Adrenal gland (tissue), 12 donors: Measurements from ENCODE around the gene TTLL5. TPM values are rescaled to one million over a fixed set of nuclear protein-coding genes. Genes with fewer than 3 reads are reported as not detected.

Experiments used
- DNase-seq, 7 donors: peaks; one replicate each; pipeline ENCODE4 v3.0.0-alpha.2; 2019 to 2020
- H3K27ac ChIP-seq, 5 donors: fragments of 200-600 bp; sonication (generic) in 4 of 5; 1 replicate in 3 of 5; 2 replicates in 2 of 5; pipeline versions ENCODE4 v1.5.1 to v1.8.0; 2016 to 2020; ENCODE audit warnings: mild to moderate bottlenecking in 1 of 5
- H3K27me3 ChIP-seq: fragments of 200-600 bp; 2 replicates; pipeline ENCODE4 v1.8.0; 2021
- H3K36me3 ChIP-seq, 2 donors: fragments of 200-600 bp; replicated peaks in 1 of 2; 1 replicate in 1 of 2; 2 replicates in 1 of 2; pipeline versions ENCODE4 v1.5.1 to v1.8.0; 2018 to 2022
- H3K4me1 ChIP-seq, 2 donors: fragments of 200-600 bp; replicated peaks in 1 of 2; 1 replicate in 1 of 2; 2 replicates in 1 of 2; pipeline versions ENCODE4 v1.5.1 to v1.8.0; 2018 to 2021
- H3K4me3 ChIP-seq, 4 donors: fragments of 200-600 bp; sonication (generic) in 3 of 4; one replicate each; pipeline ENCODE4 v1.5.1; 2016 to 2018
- H3K9me3 ChIP-seq, 3 donors: fragments of 200-600 bp; sonication (generic) in 1 of 3; replicated peaks in 1 of 3; 1 replicate in 2 of 3; 2 replicates in 1 of 3; pipeline versions ENCODE4 v1.5.1 to v1.8.0; 2016 to 2021
- CTCF ChIP-seq, 6 experiments: fragments of 450-650 bp in 4 of 6; fragments of 200-600 bp in 2 of 6; sonication (generic) in 1 of 6; IDR thresholded peaks; 1 replicate in 5 of 6; 2 replicates in 1 of 6; pipeline versions ENCODE4 v1.5.1 to v1.8.0; 2016 to 2021; ENCODE audit warnings: antibody characterized with exemption in 6 of 6, mild to moderate bottlenecking in 2 of 6, moderate library complexity in 1 of 6
- POLR2A ChIP-seq, 2 donors: fragments of 450-650 bp; IDR thresholded peaks; one replicate each; pipeline ENCODE4 v1.6.1; 2017; ENCODE audit warnings: antibody characterized with exemption in 2 of 2, mild to moderate bottlenecking in 2 of 2, moderate library complexity in 1 of 2
- WGBS, 4 donors: extraction: QIAGEN DNeasy Blood & Tissue Kit in 2 of 4; methylation state at CpG; one replicate each; pipeline versions ENCODE4 v1.1.5 to v1.1.7; 2013 to 2017; 5-methylcytosine and 5-hydroxymethylcytosine counted together
- intact Hi-C, 2 donors: fragments of 100-400 bp; cut with DNase I; formaldehyde crosslinking; loops; one replicate each; pipeline versions ENCODE4 v1.14.1 to v1.15.0; 2022 to 2023
- polyA plus RNA-seq, 3 donors: library from polyadenylated mRNA; stranded (reverse); fragments of 200-250 nt in 2 of 3; fragments of 350-450 nt in 1 of 3; fragmentation: Illumina TruSeq in 1 of 3; extraction: RNeasy Lipid Tissue Mini Kit (QIAGEN cat#74804) in 1 of 3; gene quantifications; one replicate each; pipeline ENCODE4 v1.2.3, GENCODE V29; 2013 to 2014
- total RNA-seq, 9 donors: library from RNA; depleted of rRNA in 4 of 9; stranded (reverse); fragments of >200 nt in 4 of 9; fragments of 120-200 nt in 1 of 9; fragmentation: NEBNext Ultra II Directional in 1 of 9; extraction: Animal tissue kit (Norgen Biotek cat#: 25700) in 1 of 9; gene quantifications; one replicate each; pipeline versions ENCODE4 v1.1.0 to v1.2.4, GENCODE V29; 2013 to 2023
- donor health status: healthy with polysubstance abuse.
- donor health status: Bipolar disorder and iron deficiency.
- donor health status: DM: yes; HTN: yes; CAD: no.
- donor health status: DM: no; HTN: no; CAD: no.
- donor health status: DM: no; HTN: no; CAD: no.
- donor health status: DM: yes; HTN: yes; CAD: no.

TTLL5 gene
- total and polyA plus RNA-seq, 12 donors = 12.7 to 34.0 (median 24.1) TPM

DNA sequence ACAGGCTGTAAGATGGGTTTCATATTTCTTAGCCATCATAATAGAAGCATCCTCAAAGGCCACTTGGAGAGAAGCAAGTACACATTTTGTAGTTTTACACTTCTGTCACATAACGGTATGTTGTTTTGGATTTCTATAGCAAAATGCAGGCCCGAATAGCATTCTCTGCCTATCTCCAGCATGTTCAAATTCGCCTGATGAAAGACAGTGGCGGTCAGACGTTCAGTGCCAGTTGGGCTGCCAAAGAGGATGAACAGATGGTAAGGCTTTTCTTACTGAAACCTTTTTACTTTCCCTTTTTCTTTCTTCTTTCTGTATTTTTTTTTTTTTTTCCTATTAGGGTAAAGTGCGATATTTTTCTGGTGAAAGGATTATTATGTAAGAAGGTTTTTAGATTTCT lies 110.5 kb downstream of the TTLL5 start:
- intact Hi-C loops = no loop called here

GRCh38 chr14:75773046-75773445 lies 112.0 kb downstream of the TTLL5 start:
- TF ChIP-seq CTCF (IDR thresholded peaks at IDR 0.05) (no peak), POLR2A (IDR thresholded peaks at IDR 0.05) (no peak)
- Histone ChIP-seq H3K4me1 (peaks cover 0 to 5% of the 10 kb centered on the region in 2 donors), H3K36me3 (peaks cover 0 to 18% of the 10 kb centered on the region in 2 donors), H3K9me3 (no peaks in the 10 kb centered on the region), H3K27me3 (no peaks in the 10 kb centered on the region), H3K4me3 (no peak overlapping the region), H3K27ac (no peak overlapping the region)
- intact Hi-C loops = no loop called here
- no peak for DNase-seq

More for the DNA sequence above, 110.5 kb downstream of the TTLL5 start:
- no peak overlapping the region for H3K4me3 ChIP-seq
- no peaks in the 10 kb centered on the region for H3K27me3 ChIP-seq
- no peaks in the 10 kb centered on the region for H3K9me3 ChIP-seq
- DNase-seq = no peak
- H3K36me3 ChIP-seq = peaks cover 0 to 18% of the 10 kb centered on the region in 2 donors
- 96 to 97% (median 96%) methylated on average over 6 of the region's 6 CpGs for WGBS, 4 donors
- H3K27ac ChIP-seq = no peak overlapping the region
- TF ChIP-seq POLR2A (IDR thresholded peaks at IDR 0.05) (no peak), CTCF (IDR thresholded peaks at IDR 0.05) (no peak)
- H3K4me1 ChIP-seq = no peaks in the 10 kb centered on the region

DNA sequence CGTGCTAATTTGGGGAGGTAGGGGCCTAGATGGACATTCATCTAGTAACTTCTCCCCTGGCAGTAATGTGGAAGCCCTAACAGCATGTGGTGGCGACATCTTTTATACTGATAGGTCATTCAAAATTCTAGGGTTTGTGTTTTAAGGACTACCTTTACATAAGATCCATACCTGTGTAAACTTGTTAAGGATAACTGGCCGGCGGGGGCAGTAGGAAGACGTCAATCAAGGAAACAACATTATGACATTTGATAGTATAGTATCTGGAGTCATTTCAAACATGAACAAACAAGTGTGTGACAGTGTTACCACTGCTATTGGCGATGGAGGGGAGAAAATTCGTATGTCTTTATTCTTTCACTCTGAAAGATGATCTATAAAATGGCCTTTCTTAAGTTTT lies 120.0 kb downstream of the TTLL5 start:
- H3K4me3 ChIP-seq = no peak overlapping the region
- intact Hi-C loops = loop anchor here in 1 of 2 donors (10.0 kb wide), 1 partner anchor 66 kb away; no protein-coding TSS in a partner anchor
- no peak for DNase-seq
- H3K36me3 ChIP-seq = peaks cover 0 to 7% of the 10 kb centered on the region in 2 donors
- H3K27ac ChIP-seq = no peak overlapping the region
- no peak for TF ChIP-seq CTCF (IDR thresholded peaks at IDR 0.05)
- TF ChIP-seq POLR2A (IDR thresholded peaks at IDR 0.05) = no peak
- peaks cover 5 to 25% of the 10 kb centered on the region in 2 donors for H3K4me1 ChIP-seq
- WGBS, 4 donors = 96 to 99% (median 96%) methylated on average over 7 of the region's 7 CpGs
- no peaks in the 10 kb centered on the region for H3K9me3 ChIP-seq
- no peaks in the 10 kb centered on the region for H3K27me3 ChIP-seq

DNA sequence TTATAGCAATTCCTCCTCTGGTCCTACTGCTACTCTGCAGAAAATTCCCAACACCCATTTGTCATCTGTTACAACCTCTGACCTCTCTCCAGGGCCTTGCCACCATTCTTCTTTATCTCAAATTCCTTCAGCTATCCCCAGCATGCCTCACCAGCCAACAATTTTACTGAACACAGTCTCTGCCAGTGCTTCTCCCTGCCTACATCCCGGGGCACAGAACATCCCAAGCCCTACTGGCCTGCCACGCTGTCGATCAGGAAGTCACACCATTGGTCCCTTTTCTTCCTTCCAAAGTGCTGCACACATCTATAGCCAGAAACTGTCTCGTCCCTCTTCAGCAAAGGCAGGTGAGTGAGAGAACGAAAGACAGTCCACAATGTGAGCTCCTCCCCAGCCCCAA lies 122.1 kb downstream of the TTLL5 start:
- TF ChIP-seq POLR2A (IDR thresholded peaks at IDR 0.05) (no peak), CTCF (IDR thresholded peaks at IDR 0.05) (no peak)
- peak in 6 of 7 donors; percentile 23 to 62 (median 53) for DNase-seq
- 71 to 75% (median 72%) methylated on average over 5 of the region's 5 CpGs for WGBS, 4 donors
- Histone ChIP-seq H3K4me3 (no peak overlapping the region), H3K36me3 (peaks cover 4 to 7% of the 10 kb centered on the region in 2 donors), H3K27me3 (no peaks in the 10 kb centered on the region), H3K9me3 (peaks cover 0 to under 1% (median 0%) of the 10 kb centered on the region in 3 donors), H3K4me1 (peaks cover 5 to 20% of the 10 kb centered on the region in 2 donors), H3K27ac (peak overlapping the region in 1 of 5 donors; percentile 7)
- intact Hi-C loops = loop anchor here in 1 of 2 donors (10.0 kb wide), 1 partner anchor 68 kb away; no protein-coding TSS in a partner anchor
